ENCODE results near the gene C2CD2. TPM values are rescaled to one million over a fixed set of nuclear protein-coding genes. Genes with fewer than 3 reads are reported as not detected.

Gene C2CD2
- polyA plus RNA-seq, 1 of the 3 experiments (the other 2 are of a cell fraction), result 9.7 TPM

DNA sequence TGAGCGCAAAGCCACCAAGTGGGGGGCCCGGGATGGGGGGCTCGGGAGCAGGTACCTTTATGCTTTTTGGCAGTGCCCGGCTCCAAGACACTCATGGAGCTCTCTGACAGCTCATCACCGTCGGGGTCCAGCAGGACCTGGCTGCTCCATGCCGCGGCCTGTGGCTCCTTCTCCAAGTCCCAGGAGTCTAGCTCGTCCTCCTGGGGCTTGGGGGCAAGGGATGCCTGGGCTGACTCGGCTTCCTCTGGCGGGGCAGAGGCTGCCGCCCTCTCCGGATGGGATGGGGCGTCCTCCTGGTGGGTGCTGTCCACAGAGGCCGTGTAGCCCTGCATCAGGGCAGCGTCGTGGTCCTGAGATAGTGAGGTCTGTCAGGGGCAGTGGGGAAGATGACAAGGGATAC, 54.8 kb downstream of the C2CD2 start:
- Histone ChIP-seq H3K9ac (no peak overlapping the region), H3K4me3 (ENCODE audit: low read depth in 2 of 2, low read length in 1 of 2) (no peak overlapping the region), H3K79me2 (ENCODE audit: insufficient read depth) (no peaks in the 10 kb centered on the region), H3K9me2 (no peaks in the 10 kb centered on the region), H3K9me3 (no peaks in the 10 kb centered on the region), H3K4me2 (no peak overlapping the region), H3K4me1 (ENCODE audit: control insufficient read depth in 1 of 2, insufficient read depth in 2 of 2, low read depth in 1 of 2, low read length in 1 of 2) (peaks cover 0 to 12% of the 10 kb centered on the region in 2 experiments; a peak in 2 of 4 replicates), H4K20me1 (ENCODE audit: insufficient read depth) (no peaks in the 10 kb centered on the region), H3K27ac (ENCODE audit: low read depth in 2 of 2, low read length in 1 of 2) (no peak overlapping the region), H3K27me3 (ENCODE audit: insufficient read depth) (no peaks in the 10 kb centered on the region), H3K36me3 (replicated peaks in 1 of 2; ENCODE audit: control insufficient read depth in 1 of 2, insufficient read depth in 2 of 2, low read length in 1 of 2) (peaks cover 4 to 30% of the 10 kb centered on the region in 2 experiments), H2AFZ (ENCODE audit: low read depth) (no peak overlapping the region), H3F3A (replicated peaks; ENCODE audit: insufficient read depth) (no peaks in the 10 kb centered on the region)
- ChIA-PET POLR2A (no interaction called here), CTCF (no interaction called here)
- TF ChIP-seq, protein P1, sequence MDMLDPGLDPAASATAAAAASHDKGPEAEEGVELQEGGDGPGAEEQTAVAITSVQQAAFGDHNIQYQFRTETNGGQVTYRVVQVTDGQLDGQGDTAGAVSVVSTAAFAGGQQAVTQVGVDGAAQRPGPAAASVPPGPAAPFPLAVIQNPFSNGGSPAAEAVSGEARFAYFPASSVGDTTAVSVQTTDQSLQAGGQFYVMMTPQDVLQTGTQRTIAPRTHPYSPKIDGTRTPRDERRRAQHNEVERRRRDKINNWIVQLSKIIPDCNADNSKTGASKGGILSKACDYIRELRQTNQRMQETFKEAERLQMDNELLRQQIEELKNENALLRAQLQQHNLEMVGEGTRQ (IDR thresholded peaks at IDR 0.05; ENCODE audit: borderline replicate concordance, low read depth, low read length), result no peak
- TF ChIP-seq TCF12 (IDR thresholded peaks at IDR 0.05) (no peak), NRF1 (IDR thresholded peaks at IDR 0.05; ENCODE audit: low read depth, low read length) (no peak), POLR2AphosphoS5 (IDR thresholded peaks at IDR 0.05; ENCODE audit: low read depth, low read length) (no peak), MXI1 (IDR thresholded peaks at IDR 0.05; ENCODE audit: low read depth, low read length) (no peak), FOXJ3 (CRISPR knock-in tag; IDR thresholded peaks at IDR 0.05) (no peak), JUND (IDR thresholded peaks at IDR 0.05) (no peak)
- 95% methylated on average over 16 of the region's 17 CpGs for WGBS (ENCODE audit: low lambda C conversion rate)
- no peak for DNase-seq

DNA sequence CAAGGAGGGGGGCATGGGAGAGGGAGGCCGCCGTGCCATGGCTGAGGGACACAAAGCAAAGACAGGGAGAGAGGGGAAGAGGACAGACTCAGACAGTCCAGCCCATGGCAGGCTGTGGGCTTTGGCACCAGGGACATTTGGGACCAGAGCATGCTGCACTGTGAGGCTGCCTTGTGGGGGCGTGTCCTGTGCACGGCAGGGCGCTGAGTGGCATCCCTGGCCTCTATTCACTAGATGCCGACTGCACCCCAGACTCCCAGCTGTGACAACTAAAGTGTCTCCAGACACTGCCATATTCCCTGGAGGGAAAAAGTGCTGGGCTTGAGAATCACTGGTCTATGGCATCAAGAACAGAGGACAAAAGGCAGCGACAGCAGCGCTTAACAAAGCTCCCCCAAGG, 56.1 kb downstream of the C2CD2 start:
- peaks cover 0 to 12% of the 10 kb centered on the region in 2 experiments; a peak in 2 of 4 replicates for H3K4me1 ChIP-seq (ENCODE audit: control insufficient read depth in 1 of 2, insufficient read depth in 2 of 2, low read depth in 1 of 2, low read length in 1 of 2)
- TF ChIP-seq, protein P2, sequence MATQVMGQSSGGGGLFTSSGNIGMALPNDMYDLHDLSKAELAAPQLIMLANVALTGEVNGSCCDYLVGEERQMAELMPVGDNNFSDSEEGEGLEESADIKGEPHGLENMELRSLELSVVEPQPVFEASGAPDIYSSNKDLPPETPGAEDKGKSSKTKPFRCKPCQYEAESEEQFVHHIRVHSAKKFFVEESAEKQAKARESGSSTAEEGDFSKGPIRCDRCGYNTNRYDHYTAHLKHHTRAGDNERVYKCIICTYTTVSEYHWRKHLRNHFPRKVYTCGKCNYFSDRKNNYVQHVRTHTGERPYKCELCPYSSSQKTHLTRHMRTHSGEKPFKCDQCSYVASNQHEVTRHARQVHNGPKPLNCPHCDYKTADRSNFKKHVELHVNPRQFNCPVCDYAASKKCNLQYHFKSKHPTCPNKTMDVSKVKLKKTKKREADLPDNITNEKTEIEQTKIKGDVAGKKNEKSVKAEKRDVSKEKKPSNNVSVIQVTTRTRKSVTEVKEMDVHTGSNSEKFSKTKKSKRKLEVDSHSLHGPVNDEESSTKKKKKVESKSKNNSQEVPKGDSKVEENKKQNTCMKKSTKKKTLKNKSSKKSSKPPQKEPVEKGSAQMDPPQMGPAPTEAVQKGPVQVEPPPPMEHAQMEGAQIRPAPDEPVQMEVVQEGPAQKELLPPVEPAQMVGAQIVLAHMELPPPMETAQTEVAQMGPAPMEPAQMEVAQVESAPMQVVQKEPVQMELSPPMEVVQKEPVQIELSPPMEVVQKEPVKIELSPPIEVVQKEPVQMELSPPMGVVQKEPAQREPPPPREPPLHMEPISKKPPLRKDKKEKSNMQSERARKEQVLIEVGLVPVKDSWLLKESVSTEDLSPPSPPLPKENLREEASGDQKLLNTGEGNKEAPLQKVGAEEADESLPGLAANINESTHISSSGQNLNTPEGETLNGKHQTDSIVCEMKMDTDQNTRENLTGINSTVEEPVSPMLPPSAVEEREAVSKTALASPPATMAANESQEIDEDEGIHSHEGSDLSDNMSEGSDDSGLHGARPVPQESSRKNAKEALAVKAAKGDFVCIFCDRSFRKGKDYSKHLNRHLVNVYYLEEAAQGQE (IDR thresholded peaks at IDR 0.05; ENCODE audit: low read depth, low read length), result no peak
- no peak for TF ChIP-seq MEF2A (IDR thresholded peaks at IDR 0.05; ENCODE audit: borderline replicate concordance, low read depth)
- no peak for TF ChIP-seq EP300 (IDR thresholded peaks at IDR 0.05; ENCODE audit: borderline replicate concordance in 1 of 2, low read depth in 1 of 2, low read length in 1 of 2)
- TF ChIP-seq, protein P3, sequence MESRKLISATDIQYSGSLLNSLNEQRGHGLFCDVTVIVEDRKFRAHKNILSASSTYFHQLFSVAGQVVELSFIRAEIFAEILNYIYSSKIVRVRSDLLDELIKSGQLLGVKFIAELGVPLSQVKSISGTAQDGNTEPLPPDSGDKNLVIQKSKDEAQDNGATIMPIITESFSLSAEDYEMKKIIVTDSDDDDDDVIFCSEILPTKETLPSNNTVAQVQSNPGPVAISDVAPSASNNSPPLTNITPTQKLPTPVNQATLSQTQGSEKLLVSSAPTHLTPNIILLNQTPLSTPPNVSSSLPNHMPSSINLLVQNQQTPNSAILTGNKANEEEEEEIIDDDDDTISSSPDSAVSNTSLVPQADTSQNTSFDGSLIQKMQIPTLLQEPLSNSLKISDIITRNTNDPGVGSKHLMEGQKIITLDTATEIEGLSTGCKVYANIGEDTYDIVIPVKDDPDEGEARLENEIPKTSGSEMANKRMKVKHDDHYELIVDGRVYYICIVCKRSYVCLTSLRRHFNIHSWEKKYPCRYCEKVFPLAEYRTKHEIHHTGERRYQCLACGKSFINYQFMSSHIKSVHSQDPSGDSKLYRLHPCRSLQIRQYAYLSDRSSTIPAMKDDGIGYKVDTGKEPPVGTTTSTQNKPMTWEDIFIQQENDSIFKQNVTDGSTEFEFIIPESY (IDR thresholded peaks at IDR 0.05; ENCODE audit: borderline replicate concordance, low read depth), result no peak
- TF ChIP-seq RXRA (IDR thresholded peaks at IDR 0.05; ENCODE audit: borderline replicate concordance, low read depth), result no peak
- TF ChIP-seq TEAD4 (IDR thresholded peaks at IDR 0.05; ENCODE audit: borderline replicate concordance, insufficient read depth), result no peak
- no peak for TF ChIP-seq NRF1 (IDR thresholded peaks at IDR 0.05; ENCODE audit: low read depth, low read length)
- no peak for TF ChIP-seq RAD21 (IDR thresholded peaks at IDR 0.05; ENCODE audit: low read length)
- no peak for TF ChIP-seq FOXM1 (IDR thresholded peaks at IDR 0.05; ENCODE audit: low read depth)
- TF ChIP-seq, protein P4, sequence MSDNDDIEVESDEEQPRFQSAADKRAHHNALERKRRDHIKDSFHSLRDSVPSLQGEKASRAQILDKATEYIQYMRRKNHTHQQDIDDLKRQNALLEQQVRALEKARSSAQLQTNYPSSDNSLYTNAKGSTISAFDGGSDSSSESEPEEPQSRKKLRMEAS (IDR thresholded peaks at IDR 0.05; ENCODE audit: low read depth), result no peak
- TF ChIP-seq RCOR1 (IDR thresholded peaks at IDR 0.05; ENCODE audit: low read length), result no peak
- TF ChIP-seq SMC3 (IDR thresholded peaks at IDR 0.05; ENCODE audit: low read depth, low read length), result no peak
- no peak for TF ChIP-seq FOSL2 (IDR thresholded peaks at IDR 0.05; ENCODE audit: borderline replicate concordance, low read depth)
- TF ChIP-seq FOXJ3 (CRISPR knock-in tag; IDR thresholded peaks at IDR 0.05), result no peak
- no peak for TF ChIP-seq MXI1 (IDR thresholded peaks at IDR 0.05; ENCODE audit: low read depth, low read length)
- TF ChIP-seq, protein P5, sequence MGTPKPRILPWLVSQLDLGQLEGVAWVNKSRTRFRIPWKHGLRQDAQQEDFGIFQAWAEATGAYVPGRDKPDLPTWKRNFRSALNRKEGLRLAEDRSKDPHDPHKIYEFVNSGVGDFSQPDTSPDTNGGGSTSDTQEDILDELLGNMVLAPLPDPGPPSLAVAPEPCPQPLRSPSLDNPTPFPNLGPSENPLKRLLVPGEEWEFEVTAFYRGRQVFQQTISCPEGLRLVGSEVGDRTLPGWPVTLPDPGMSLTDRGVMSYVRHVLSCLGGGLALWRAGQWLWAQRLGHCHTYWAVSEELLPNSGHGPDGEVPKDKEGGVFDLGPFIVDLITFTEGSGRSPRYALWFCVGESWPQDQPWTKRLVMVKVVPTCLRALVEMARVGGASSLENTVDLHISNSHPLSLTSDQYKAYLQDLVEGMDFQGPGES (IDR thresholded peaks at IDR 0.05; ENCODE audit: low read depth, low read length), result no peak
- no peak for TF ChIP-seq EZH2phosphoT487 (IDR thresholded peaks at IDR 0.05; ENCODE audit: borderline replicate concordance, low read depth)
- WGBS (ENCODE audit: low lambda C conversion rate), result 96% methylated on average over 5 of the region's 8 CpGs
- H4K20me1 ChIP-seq (ENCODE audit: insufficient read depth), result no peaks in the 10 kb centered on the region
- no peak overlapping the region for H3K4me2 ChIP-seq
- H3K27me3 ChIP-seq (ENCODE audit: insufficient read depth), result no peaks in the 10 kb centered on the region
- no peak overlapping the region for H2AFZ ChIP-seq (ENCODE audit: low read depth)
- H3K79me2 ChIP-seq (ENCODE audit: insufficient read depth), result no peaks in the 10 kb centered on the region
- no peak overlapping the region for H3K27ac ChIP-seq (ENCODE audit: low read depth in 2 of 2, low read length in 1 of 2)
- CTCF ChIA-PET, result no interaction called here
- H3K9me3 ChIP-seq, result no peaks in the 10 kb centered on the region
- no peak overlapping the region for H3K4me3 ChIP-seq (ENCODE audit: low read depth in 2 of 2, low read length in 1 of 2)
- no peaks in the 10 kb centered on the region for H3K9me2 ChIP-seq
- H3K9ac ChIP-seq, result no peak overlapping the region
- peaks cover 4 to 24% of the 10 kb centered on the region in 2 experiments for H3K36me3 ChIP-seq (replicated peaks in 1 of 2; ENCODE audit: control insufficient read depth in 1 of 2, insufficient read depth in 2 of 2, low read length in 1 of 2)
- H3F3A ChIP-seq (replicated peaks; ENCODE audit: insufficient read depth), result no peaks in the 10 kb centered on the region
- no peak for DNase-seq
- POLR2A ChIA-PET, result no interaction called here
